Fibroblast of the conjunctiva (primary cell): ENCODE measurements around the gene ARID1A.
A peak's percentile ranks its signal among the peaks of the same experiment; 100 is the strongest.
"Not testable (repeated sequence)": the region's sequence is repeated elsewhere in the genome, so short reads cannot be mapped to it uniquely, and the experiment has no call there.

Experiments
- DNase-seq: peaks from one replicate; pipeline ENCODE4 v3.0.0-alpha.2; 2010; ENCODE audit warnings: low read depth

ARID1A gene

DNA sequence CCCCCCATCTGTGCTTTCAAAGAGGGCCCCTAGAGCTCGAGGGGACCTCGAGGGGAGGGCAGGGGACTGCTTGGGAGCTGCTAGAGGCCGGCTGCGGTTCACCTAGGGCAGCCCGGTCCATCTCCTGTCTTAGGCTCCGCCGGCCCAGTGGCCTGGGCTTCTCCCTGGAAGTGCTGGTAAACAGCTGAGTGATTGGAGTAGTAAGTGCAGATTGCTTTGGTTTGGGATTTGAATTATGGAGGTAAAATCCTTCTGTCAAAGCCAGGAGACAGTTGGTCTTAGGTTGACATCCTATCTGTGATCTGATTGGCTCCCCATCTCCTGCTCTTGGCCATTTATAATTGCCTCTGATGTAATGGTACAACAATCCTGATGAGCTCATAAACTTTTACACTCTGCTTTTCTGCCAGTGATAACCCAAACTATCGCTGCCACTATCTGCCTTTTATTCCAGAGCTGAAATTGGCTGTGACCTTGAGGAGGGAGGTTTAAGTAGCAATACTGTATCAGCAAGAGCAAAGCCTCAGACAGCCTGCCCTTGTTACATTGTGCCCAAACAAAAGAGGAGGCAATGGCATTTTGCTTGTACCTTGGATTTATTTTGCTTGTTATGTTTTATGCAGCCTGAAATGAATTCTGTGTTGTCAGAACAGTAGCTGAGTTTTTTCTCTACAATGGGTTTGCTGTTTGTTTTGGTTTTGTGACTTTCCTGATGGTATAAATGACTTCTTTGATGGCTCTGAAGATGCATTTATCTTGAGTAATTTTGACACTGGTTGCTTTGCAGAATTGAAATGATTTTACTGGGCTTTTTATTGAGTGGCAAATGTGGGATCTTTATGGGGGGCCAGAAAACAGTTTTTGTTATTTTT is 2.4 kb downstream of the ARID1A start:
- DNase-seq = peak; percentile 95

- DNase-seq = no peak
These were observed 4.9 kb downstream of the ARID1A start for GRCh38 chr1:26700711-26701110.

GRCh38 chr1:26701266-26701994 is 5.6 kb downstream of the ARID1A start:
- DNase-seq = no peak

GRCh38 chr1:26701995-26702679 is 6.3 kb downstream of the ARID1A start:
- no peak for DNase-seq

DNA sequence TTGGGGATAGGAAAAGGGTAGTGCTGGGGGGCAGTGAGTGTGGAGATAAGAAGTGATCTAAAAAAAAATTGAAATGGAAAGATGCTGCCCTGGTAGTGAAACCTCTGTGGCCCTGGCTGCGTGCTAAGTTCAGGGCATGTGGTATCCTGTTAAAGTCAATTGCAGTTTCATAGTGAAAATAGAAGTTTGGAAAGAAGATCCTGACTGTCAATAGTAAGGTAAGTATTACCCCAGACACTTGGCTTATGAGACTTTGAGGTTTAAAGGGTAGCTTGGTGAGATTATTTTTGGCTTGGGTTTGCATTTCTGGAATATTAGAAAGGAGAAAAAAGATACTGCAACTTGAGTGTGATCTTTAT is 6.8 kb downstream of the ARID1A start:
- DNase-seq = no peak

DNA sequence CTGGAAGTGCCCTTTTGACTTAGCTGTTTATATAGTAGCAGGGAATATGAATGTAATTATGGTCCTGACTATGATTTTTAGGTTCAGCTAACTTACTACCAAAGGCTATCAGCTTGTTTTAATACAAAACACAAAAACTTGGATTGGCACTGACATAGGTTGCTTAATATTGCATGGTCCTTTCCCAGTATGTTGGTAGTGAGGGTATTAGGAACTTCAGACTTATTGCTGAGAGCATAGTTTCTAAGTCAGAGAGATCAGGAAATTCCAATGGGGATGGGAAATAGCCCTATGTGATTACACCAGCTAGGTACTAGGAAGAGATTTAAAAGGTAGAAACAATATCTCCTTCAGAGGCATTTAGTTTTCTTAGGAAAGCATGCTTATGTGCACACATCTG is 7.7 kb downstream of the ARID1A start:
- no peak for DNase-seq

DNA sequence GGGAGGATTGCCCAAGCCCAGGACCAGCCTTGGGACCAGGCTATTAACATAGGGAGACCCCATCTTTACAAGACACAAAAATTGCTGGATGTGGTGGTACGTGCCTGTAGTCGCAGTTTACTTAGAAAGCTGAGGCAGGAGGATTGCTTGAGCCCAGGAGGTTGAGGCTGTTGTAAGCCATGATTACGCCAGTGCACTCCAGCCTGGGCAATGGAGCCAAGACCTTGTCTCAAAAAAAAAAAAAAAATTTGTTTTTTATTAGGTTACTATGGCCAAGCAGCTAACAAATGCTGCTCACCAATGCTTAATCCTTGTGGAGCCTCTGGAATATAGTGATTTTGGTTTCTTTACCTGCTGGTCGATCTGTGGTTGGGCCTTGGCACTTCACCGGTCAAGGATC is 8.8 kb downstream of the ARID1A start:
- DNase-seq = no peak

GRCh38 chr1:26705227-26705626 is 9.4 kb downstream of the ARID1A start:
- not testable (repeated sequence) for DNase-seq

DNA sequence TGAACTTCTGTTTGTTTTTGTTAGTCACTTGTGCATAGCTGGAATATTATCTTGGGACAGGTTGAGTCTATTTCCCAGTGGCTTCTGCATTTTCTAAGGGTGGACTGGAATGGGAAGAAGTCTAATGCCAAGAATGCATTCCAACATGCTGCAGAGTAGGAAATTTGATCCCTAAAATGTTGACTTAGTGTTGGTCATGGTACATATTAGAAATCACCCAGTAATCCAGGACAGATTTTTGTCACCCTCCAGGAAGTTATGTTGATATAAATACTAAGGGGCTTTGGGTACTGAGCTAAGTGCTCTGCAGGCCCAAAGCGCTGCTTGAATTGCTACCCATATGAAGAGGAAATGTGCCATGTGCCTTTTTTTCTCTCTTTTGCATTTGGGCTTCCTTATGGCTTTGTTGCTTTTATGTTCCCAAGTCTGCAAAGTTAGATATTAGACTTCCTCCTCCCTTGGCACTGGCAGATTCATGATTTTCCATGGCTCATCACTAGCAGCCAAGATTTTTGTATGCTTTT is 10.0 kb downstream of the ARID1A start:
- peak; percentile 63 for DNase-seq

DNA sequence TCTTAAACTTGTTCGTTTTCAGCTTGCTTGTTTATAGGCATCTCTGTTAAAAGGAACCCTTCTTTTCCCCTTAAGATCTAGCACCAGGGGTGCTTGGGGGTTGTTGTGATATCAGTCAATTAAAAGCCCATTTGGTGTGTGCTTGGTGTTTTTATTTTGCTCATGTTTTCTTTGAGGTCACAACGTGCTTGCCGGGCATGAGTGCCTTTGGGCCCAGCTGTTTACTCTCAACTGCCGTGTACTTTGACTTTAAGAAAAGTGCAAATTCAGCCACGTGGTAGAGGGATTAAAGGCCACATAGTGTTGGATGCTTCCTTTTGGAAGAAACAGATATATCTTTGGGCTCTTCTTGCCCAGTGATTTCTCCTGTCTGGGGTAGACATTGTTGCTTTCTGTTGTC is 10.5 kb downstream of the ARID1A start:
- no peak for DNase-seq

GRCh38 chr1:26710811-26711210 is 15.0 kb downstream of the ARID1A start:
- no peak for DNase-seq

DNA sequence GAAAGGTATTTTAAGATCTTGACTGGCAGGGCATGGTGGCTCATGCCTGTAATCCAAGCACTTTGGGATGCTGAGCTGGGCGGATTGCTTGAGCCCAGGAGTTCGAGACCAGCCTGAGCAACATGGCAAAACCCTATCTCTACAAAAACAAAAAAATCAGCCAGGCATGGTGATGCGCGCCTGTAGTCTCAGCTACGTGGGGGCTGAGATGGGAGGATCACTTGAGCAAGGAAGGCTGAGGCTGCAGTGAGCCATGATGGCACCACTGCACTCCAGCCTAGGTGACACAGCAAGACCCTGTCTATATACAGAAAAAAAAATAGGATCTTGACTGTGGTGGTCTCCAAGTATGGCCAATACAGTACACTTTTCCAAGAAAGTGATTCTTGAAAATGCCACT is 16.0 kb downstream of the ARID1A start:
- DNase-seq = no peak

- peak; percentile 56 for DNase-seq
These were observed 21.2 kb downstream of the ARID1A start for GRCh38 chr1:26717017-26717491.

GRCh38 chr1:26719205-26719604 is 23.4 kb downstream of the ARID1A start:
- DNase-seq = no peak

DNA sequence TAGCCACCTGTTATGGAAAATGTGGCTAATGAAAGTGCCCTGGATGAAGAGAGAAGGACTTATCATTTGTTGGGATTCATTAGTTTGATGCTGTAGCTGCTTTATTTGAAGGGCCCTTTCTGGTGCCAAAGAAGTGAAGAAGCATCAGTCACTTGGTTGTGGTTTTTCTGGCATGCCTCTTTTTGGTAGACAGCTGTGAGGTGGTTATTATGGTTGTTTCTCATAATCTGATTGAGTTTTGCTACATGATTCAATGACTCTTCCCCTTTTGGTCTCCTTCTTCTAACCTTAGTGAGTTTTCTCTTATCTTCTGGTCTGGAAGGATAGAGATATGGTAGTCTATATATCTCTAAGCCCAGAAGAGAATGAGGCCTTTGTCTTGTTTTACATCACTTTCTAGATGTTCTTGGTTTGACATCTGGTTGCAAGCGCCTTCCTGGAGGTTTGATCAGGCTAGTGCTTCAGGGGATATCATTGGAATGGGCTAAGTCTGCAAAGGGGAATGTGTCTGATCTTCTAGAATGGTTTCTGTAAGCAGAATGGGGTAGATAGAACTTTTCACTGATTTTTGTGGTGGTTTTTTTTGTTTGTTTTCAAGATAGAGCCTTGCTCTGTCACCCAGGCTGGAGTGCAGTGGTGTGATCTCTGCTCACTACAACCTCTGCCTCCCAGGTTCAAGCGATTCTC is 26.0 kb downstream of the ARID1A start:
- DNase-seq = no peak

DNA sequence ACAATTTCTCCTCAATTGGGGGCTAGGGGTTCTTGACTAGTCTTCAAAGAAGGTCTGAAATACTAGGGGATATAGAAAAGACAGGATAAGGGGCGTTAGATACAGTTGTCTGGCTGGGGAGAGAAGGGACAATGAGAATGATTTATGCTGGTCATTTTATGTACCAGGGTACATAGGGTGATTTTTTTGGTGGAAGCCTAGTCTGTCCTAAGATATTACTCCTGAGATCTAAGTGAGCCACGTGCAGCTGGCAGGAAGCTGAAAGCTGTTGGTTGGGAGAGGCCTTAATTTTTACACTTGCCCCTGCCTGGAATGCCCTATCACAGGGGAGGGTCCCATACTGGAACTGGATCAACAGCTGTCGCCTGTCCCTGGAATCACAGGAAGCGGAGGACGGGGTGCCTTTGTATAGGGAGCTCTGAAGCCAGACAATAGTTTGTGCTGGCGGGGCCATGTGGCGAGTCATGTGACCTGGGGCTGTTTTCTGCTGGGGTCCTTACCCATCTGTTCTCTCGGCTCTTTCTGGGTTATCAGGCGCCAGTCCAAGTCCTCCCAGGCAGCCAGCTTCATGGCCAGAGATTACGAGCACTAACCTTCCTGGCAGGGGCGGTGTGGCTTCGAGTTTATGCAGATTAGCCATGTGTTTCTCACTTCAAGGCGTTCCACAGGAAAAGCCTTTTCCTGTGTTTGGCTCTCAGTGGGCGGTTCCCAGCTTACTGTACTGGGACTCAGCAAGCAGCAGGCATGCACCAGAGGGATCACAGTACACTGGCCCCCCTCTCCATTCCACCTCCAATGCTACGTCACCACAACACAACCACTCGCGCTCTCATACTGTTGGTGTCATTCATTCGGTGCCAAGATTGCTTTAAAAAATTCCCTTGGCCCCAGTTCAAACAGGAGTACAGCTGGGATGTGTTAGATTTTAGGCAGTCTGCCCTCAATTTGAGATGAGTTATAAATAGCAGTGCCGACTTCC is 27.5 kb downstream of the ARID1A start:
- DNase-seq = peak; percentile 97

- DNase-seq = no peak
These were observed 28.3 kb downstream of the ARID1A start for GRCh38 chr1:26724118-26724517.

GRCh38 chr1:26724926-26725325 is 29.1 kb downstream of the ARID1A start:
- DNase-seq = no peak

- not testable (repeated sequence) for DNase-seq
These were observed 30.1 kb downstream of the ARID1A start for GRCh38 chr1:26725904-26726303.

DNA sequence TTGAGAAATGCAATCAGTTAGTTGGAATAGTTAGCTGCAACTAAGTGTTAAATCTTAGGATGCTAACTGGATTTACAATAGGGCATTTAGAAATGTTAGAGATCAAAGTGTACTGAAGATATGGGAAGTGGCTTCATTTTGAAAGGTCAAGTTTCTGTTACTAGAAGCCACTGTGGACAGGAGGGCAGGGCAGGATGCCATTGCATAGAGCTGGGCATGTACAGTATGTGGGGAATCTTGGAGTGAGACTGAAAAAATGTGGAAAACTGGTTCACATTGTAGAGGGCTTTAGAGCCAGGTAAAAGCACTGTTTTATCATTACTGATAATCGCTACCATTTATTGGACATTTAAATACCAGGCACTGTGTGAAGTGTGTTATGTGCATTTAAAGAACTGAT is 31.0 kb downstream of the ARID1A start:
- no peak for DNase-seq

- DNase-seq = no peak
These were observed 31.7 kb downstream of the ARID1A start for GRCh38 chr1:26727476-26727875.
